ENCODE data around the gene FBXO33. TPM values are rescaled to one million over a fixed set of nuclear protein-coding genes. Genes with fewer than 3 reads are reported as not detected.

Gene FBXO33
- total RNA-seq, 4 donors from 2014 or later, result 27.4 to 40.2 (median 33.5) TPM

- peaks cover 0 to 7% of the 10 kb centered on the region in 2 donors for H3K36me3 ChIP-seq
- intact Hi-C loops (cut with DNase I), result no loop called here
- H3K4me3 ChIP-seq (replicated peaks in 1 of 3), result no peak overlapping the region
- DNase-seq, result no peak
- H3K4me1 ChIP-seq, result no peaks in the 10 kb centered on the region
- H3K27me3 ChIP-seq, result no peaks in the 10 kb centered on the region
- H3K9me3 ChIP-seq, result no peaks in the 10 kb centered on the region
- H3K27ac ChIP-seq, result no peak overlapping the region
- no peak for TF ChIP-seq POLR2A (IDR thresholded peaks at IDR 0.05)
- no peak for TF ChIP-seq CTCF (IDR thresholded peaks at IDR 0.05)
- 55 to 58% methylated on average over 1 of the region's 1 CpG for WGBS, 2 donors
Measured at GRCh38 chr14:39393289-39393688, 38.9 kb downstream of the FBXO33 start.

GRCh38 chr14:39384177-39384576 is 48.1 kb downstream of the FBXO33 start:
- intact Hi-C loops (cut with DNase I), result no loop called here
- DNase-seq, result no peak
- WGBS, 2 donors, result 90 to 92% methylated on average over 4 of the region's 4 CpGs
- no peaks in the 10 kb centered on the region for H3K36me3 ChIP-seq
- TF ChIP-seq POLR2A (IDR thresholded peaks at IDR 0.05) (no peak), CTCF (IDR thresholded peaks at IDR 0.05) (no peak)
- no peaks in the 10 kb centered on the region for H3K9me3 ChIP-seq
- no peak overlapping the region for H3K27ac ChIP-seq
- no peaks in the 10 kb centered on the region for H3K4me1 ChIP-seq
- no peak overlapping the region for H3K4me3 ChIP-seq (replicated peaks in 1 of 3)
- H3K27me3 ChIP-seq, result no peaks in the 10 kb centered on the region

GRCh38 chr14:39383741-39384140 is 48.5 kb downstream of the FBXO33 start:
- no peak overlapping the region for H3K4me3 ChIP-seq (replicated peaks in 1 of 3)
- 85% methylated on average over 1 of the region's 1 CpG for WGBS, 2 donors
- no peaks in the 10 kb centered on the region for H3K36me3 ChIP-seq
- TF ChIP-seq POLR2A (IDR thresholded peaks at IDR 0.05) (no peak), CTCF (IDR thresholded peaks at IDR 0.05) (no peak)
- intact Hi-C loops (cut with DNase I), result no loop called here
- H3K27ac ChIP-seq, result no peak overlapping the region
- no peaks in the 10 kb centered on the region for H3K4me1 ChIP-seq
- H3K9me3 ChIP-seq, result no peaks in the 10 kb centered on the region
- no peak for DNase-seq
- H3K27me3 ChIP-seq, result no peaks in the 10 kb centered on the region

- Histone ChIP-seq H3K4me1 (no peaks in the 10 kb centered on the region), H3K4me3 (replicated peaks in 1 of 3) (no peak overlapping the region), H3K36me3 (no peaks in the 10 kb centered on the region), H3K9me3 (no peaks in the 10 kb centered on the region), H3K27ac (no peak overlapping the region), H3K27me3 (no peaks in the 10 kb centered on the region)
- TF ChIP-seq POLR2A (IDR thresholded peaks at IDR 0.05) (no peak), CTCF (IDR thresholded peaks at IDR 0.05) (no peak)
- intact Hi-C loops (cut with DNase I), result no loop called here
- 92 to 93% methylated on average over 1 of the region's 1 CpG for WGBS, 2 donors
- DNase-seq, result no peak
Measured at GRCh38 chr14:39383026-39383660, 49.1 kb downstream of the FBXO33 start.

GRCh38 chr14:39382463-39382862 is 49.8 kb downstream of the FBXO33 start:
- Histone ChIP-seq H3K4me1 (no peaks in the 10 kb centered on the region), H3K27me3 (no peaks in the 10 kb centered on the region), H3K9me3 (no peaks in the 10 kb centered on the region), H3K4me3 (replicated peaks in 1 of 3) (no peak overlapping the region), H3K27ac (no peak overlapping the region), H3K36me3 (no peaks in the 10 kb centered on the region)
- 92% methylated on average over 3 of the region's 3 CpGs for WGBS, 2 donors
- intact Hi-C loops (cut with DNase I), result no loop called here
- no peak for DNase-seq
- TF ChIP-seq POLR2A (IDR thresholded peaks at IDR 0.05), result no peak
- TF ChIP-seq CTCF (IDR thresholded peaks at IDR 0.05), result no peak

Data from thyroid gland (tissue), 4 donors.